ENCODE data around the gene NCAPG. TPM values are rescaled to one million over a fixed set of nuclear protein-coding genes. Genes with fewer than 3 reads are reported as not detected.
"Not testable (repeated sequence)": the region's sequence is repeated elsewhere in the genome, so short reads cannot be mapped to it uniquely, and the experiment has no call there.

NCAPG gene
- total RNA-seq, 1 donor from 2014 or later = 6.0 TPM

GRCh38 chr4:17817027-17817426 lies 6.2 kb downstream of the NCAPG start:
- no peak overlapping the region for H3K4me3 Mint-ChIP-seq (ENCODE audit: unreplicated experiment)
- peak; percentile 25 for TF ChIP-seq CTCF (IDR thresholded peaks at IDR 0.05; ENCODE audit: partially characterized antibody, unreplicated experiment)
- no peak for DNase-seq

GRCh38 chr4:17823871-17824669 lies 13.3 kb downstream of the NCAPG start:
- peaks cover 13% of the 10 kb centered on the region for H3K4me1 Mint-ChIP-seq (ENCODE audit: low read depth, unreplicated experiment)
- no peak for DNase-seq
- TF ChIP-seq CTCF (IDR thresholded peaks at IDR 0.05; ENCODE audit: partially characterized antibody, unreplicated experiment) = no peak
- no peak overlapping the region for H3K4me3 Mint-ChIP-seq (ENCODE audit: unreplicated experiment)
- no peaks in the 10 kb centered on the region for H3K36me3 Mint-ChIP-seq (ENCODE audit: unreplicated experiment)
- H3K9me3 Mint-ChIP-seq (ENCODE audit: unreplicated experiment) = no peaks in the 10 kb centered on the region
- H3K27me3 Mint-ChIP-seq (ENCODE audit: unreplicated experiment) = no peaks in the 10 kb centered on the region
- no peak overlapping the region for H3K27ac Mint-ChIP-seq (ENCODE audit: unreplicated experiment)

More at GRCh38 chr4:17817027-17817426, 6.2 kb downstream of the NCAPG start:
- H3K27ac Mint-ChIP-seq (ENCODE audit: unreplicated experiment) = no peak overlapping the region
- H3K9me3 Mint-ChIP-seq (ENCODE audit: unreplicated experiment) = no peaks in the 10 kb centered on the region
- H3K27me3 Mint-ChIP-seq (ENCODE audit: unreplicated experiment) = no peaks in the 10 kb centered on the region
- no peaks in the 10 kb centered on the region for H3K36me3 Mint-ChIP-seq (ENCODE audit: unreplicated experiment)
- H3K4me1 Mint-ChIP-seq (ENCODE audit: low read depth, unreplicated experiment) = peaks cover 9% of the 10 kb centered on the region

- Mint-ChIP-seq H3K27me3 (ENCODE audit: unreplicated experiment) (no peaks in the 10 kb centered on the region), H3K4me1 (ENCODE audit: low read depth, unreplicated experiment) (no peaks in the 10 kb centered on the region), H3K9me3 (ENCODE audit: unreplicated experiment) (no peaks in the 10 kb centered on the region), H3K4me3 (ENCODE audit: unreplicated experiment) (no peak overlapping the region), H3K27ac (ENCODE audit: unreplicated experiment) (no peak overlapping the region), H3K36me3 (ENCODE audit: unreplicated experiment) (no peaks in the 10 kb centered on the region)
- no peak for TF ChIP-seq CTCF (IDR thresholded peaks at IDR 0.05; ENCODE audit: partially characterized antibody, unreplicated experiment)
- DNase-seq = no peak
These were observed 35.5 kb downstream of the NCAPG start for GRCh38 chr4:17846266-17846665.

GRCh38 chr4:17850295-17850694 lies 39.5 kb downstream of the NCAPG start:
- not testable (repeated sequence) for H3K36me3 Mint-ChIP-seq (ENCODE audit: unreplicated experiment); H3K27ac Mint-ChIP-seq (ENCODE audit: unreplicated experiment); H3K4me3 Mint-ChIP-seq (ENCODE audit: unreplicated experiment)

GRCh38 chr4:17851959-17852358 lies 41.2 kb downstream of the NCAPG start:
- H3K27me3 Mint-ChIP-seq (ENCODE audit: unreplicated experiment) = no peaks in the 10 kb centered on the region
- no peak for TF ChIP-seq CTCF (IDR thresholded peaks at IDR 0.05; ENCODE audit: partially characterized antibody, unreplicated experiment)
- H3K27ac Mint-ChIP-seq (ENCODE audit: unreplicated experiment) = no peak overlapping the region
- DNase-seq = no peak
- no peaks in the 10 kb centered on the region for H3K4me1 Mint-ChIP-seq (ENCODE audit: low read depth, unreplicated experiment)
- no peak overlapping the region for H3K4me3 Mint-ChIP-seq (ENCODE audit: unreplicated experiment)
- no peaks in the 10 kb centered on the region for H3K36me3 Mint-ChIP-seq (ENCODE audit: unreplicated experiment)
- no peaks in the 10 kb centered on the region for H3K9me3 Mint-ChIP-seq (ENCODE audit: unreplicated experiment)

More at GRCh38 chr4:17850295-17850694, 39.5 kb downstream of the NCAPG start:
- not testable (repeated sequence) for H3K4me1 Mint-ChIP-seq (ENCODE audit: low read depth, unreplicated experiment); H3K27me3 Mint-ChIP-seq (ENCODE audit: unreplicated experiment); H3K9me3 Mint-ChIP-seq (ENCODE audit: unreplicated experiment); DNase-seq

Data from glutamatergic neuron (in vitro differentiated cells).